Stimulated activated CD4-positive, alpha-beta T cell treated with anti-CD3 and anti-CD28 coated beads, Interleukin-15, amount 100 ng/mL, for 24 hours (primary cell): ENCODE results near the gene STUB1.

ENCODE experiments used
- DNase-seq: peaks from one replicate; pipeline ENCODE4 v3.0.0-alpha.2; 2020

STUB1 gene

DNA sequence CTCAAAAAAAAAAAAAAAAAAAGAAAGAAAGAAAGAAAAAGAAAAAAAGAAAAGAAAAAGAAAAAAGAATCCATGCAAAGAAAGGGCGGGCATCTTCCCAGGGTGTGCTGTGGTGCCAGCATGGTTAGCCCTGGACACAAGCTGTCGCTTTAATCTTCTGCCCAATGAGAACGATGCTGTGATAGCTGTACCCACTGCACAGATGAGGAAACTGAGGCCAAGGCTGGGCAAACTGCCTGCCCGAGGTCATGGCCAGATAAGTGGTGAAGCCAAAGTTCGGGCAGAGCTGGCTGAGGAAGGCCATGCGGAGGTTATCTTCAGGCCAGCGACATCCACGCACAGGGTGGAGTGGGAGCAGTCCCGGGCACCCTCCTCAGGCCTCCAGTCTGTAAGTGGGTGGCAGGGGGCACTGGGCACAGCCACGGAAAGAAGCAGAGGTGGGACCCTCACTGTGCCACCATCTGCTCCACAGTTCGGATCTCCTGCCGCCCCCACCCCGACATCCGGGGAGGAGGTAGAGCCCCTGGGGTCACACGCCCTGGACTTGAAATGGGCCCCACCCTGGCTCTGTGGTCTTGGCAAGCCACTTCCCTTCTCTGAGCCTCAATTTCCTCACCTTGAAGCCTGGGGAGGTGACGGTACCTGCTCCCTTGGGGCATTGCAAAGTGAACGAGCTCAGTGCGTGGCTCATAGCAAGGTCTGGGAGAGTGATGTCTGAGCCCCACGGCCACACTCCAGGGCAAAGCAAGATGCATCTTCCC is 18.9 kb downstream of the STUB1 start:
- DNase-seq, result no peak

DNA sequence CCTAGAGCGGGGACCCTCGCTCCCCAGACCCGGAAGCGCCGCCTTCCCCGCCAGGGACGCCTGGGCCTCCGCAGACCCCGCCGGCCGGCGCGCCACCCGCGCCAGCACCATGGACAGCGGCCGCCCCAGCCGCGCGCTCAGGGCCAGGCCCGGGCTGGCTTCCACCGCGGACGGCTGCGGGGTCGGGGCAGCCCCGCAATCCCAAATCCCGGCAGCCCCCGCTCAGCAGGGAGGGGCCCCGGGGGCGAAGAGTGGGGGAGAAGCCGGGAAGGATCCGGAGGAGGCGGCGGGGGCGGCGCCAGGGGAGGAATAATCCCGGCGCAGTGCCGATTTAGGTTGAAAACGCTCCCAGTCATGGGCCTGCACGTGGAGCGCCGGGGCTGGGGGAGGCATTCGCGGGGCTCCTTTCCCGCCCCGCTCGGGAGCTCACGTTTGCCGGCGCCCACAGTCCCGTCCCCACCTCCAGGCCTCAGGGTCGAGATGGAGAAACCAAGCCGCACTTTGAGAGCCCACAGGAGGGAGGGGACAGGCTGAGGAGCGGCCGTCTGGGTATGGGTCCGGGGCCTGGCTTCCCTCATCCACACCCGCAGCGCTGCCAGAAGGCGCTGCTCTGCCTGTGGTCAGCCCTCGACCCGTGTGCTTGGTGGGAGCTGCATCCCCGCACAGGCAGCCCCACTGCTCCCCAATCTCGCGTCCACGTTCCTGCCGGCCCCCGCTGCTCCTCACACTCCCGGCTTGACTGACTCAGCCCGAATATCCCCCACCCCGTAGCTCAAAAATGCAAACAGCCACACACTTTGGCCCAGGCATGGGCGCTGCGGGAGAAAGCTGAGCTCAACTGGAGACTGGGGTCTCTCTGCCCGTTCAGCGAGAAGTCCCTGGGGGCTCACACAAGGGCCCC is 20.7 kb downstream of the STUB1 start:
- no peak for DNase-seq

DNA sequence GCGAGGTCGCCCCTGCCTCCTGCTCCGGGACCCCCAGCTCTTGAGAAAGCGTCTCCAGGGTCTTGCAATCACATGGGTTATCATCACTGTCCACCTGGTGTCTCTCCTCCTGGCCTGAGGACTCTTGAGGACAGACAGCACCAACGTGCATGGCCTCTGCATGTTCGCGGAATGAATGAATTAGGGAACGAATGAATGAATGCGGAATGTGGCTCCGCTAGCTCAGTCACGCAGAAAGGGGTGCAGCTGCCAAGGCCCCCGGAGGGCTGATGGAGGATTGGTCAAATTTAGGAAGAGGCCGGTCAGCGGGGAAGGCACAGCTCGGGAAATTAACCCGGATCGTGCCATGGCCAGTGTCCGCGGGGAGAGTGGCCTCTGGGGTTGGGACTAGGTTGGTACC is 22.1 kb downstream of the STUB1 start:
- DNase-seq, result no peak

DNA sequence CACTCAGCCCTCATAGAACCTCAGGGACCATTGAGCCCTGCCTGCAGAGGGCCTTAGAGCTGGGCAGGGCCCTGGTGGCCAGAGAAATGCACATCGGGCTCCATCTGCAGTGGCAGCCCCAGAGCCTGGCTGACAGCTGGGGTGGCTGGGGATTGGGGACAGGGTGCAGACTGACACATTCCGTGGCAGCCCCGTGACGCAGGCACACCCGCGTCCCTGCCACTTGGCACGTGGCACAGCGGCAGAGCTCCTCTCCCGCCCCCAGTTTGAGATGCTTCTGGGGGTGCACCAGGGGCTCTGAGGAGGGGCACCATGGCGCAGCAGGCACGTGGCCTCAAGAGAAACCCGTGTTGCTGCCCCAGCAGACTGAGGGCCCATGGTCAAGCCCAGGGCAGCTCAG is 23.2 kb downstream of the STUB1 start:
- no peak for DNase-seq

DNA sequence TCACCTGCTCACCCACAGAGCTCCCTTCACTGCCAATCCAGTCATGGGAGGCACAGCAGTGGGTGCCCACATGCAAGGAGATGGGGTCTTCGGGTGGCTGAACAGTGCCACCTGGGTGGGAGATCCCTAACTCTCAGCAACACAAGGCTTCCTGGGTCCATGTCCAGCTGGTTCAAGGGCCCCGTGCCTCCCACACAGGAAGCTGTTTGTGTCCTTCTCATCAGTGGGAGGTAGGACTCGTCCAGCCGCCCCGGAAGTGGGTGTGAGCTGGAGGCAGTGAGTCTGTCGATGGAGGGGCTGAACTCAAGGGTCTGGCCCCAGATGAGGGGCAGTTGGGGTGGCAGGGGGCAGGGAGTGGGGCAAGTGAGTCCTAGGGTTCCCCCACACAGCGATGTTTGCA is 23.8 kb downstream of the STUB1 start:
- no peak for DNase-seq

DNA sequence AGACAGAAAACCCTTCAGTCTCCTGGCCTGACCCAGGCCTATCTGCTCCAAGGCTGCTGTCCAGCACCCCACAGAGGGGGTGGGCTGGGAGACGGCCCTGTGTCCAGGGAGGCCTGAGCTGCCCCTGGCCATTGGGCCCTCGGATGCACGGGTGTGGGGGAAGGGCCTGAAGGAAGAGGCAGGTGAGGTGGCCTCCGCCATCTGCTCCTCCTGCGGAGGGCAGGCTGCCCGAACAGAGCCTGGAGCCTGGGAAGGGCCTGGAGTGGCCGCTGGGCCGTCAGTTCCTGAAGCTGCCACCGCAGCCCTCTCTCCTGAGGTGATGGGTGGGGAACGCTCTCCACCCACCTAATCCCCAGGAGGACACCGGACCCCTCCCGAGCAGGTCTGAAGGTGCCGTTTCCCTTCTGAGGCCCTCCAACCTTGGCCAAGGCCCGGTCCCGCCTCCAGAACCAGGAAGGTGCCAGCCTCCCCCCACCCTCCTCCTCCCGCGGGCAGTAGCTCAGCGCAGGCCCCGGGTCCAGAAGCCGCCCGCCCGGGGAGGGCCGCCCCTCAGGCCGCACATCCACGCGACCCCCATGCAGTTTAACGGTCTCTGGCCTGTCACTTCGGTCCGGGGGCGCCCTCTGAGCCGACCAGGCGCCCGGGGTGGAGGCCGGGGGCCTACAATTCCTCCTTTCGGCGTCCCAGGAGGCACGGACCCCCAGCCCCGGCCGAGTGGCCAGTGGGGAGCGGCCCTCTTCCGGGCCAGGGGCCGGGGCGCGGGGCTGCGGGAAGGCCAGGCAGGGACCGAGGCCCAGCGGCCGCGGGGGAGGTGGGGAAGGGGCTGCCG is 24.6 kb downstream of the STUB1 start:
- DNase-seq, result no peak

DNA sequence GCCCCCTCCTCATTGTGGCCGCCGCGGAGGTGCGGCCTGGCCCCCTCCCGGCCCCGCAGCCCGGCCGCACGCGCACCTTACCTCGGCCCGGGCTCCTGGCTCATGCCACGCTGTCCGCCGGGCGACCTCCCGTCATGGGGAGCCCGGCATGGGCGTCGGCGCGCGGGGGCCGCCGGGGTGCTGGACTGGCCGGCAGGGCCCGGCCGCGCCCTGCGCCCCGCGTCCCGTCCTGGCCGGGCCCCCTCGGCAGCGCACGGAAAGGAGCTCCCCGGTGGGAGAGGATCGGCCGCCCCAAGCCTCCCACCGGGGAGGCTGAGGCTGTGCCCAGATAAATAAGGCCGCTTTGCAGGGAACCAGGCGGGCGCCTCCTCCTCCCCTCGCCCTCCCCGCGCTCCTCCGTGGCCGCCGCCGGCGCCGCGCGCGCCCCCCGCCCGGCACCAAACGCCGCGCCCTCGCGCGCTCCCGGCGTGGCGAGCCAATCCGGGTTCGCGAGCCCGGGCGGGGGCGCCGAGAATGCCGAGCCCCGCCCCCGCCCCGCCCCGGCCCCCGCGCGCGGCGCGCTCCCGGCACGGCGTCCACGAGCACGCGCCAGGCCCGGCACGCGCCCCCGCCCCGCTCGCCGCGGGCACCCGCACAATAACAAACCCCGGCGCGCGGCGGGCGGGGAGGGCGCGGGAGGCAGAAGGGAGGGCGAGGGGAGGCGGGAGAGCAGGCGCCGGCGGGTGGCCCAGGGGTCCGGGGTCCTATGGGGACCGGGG is 25.4 kb downstream of the STUB1 start, which contains the start of gene FBXL16:
TSS of gene FBXL16 (minus strand) at position 371 of the 758 bp plus-strand sequence. CDS start 8,396 bp downstream, outside the sequence.
- DNase-seq, result no peak

DNA sequence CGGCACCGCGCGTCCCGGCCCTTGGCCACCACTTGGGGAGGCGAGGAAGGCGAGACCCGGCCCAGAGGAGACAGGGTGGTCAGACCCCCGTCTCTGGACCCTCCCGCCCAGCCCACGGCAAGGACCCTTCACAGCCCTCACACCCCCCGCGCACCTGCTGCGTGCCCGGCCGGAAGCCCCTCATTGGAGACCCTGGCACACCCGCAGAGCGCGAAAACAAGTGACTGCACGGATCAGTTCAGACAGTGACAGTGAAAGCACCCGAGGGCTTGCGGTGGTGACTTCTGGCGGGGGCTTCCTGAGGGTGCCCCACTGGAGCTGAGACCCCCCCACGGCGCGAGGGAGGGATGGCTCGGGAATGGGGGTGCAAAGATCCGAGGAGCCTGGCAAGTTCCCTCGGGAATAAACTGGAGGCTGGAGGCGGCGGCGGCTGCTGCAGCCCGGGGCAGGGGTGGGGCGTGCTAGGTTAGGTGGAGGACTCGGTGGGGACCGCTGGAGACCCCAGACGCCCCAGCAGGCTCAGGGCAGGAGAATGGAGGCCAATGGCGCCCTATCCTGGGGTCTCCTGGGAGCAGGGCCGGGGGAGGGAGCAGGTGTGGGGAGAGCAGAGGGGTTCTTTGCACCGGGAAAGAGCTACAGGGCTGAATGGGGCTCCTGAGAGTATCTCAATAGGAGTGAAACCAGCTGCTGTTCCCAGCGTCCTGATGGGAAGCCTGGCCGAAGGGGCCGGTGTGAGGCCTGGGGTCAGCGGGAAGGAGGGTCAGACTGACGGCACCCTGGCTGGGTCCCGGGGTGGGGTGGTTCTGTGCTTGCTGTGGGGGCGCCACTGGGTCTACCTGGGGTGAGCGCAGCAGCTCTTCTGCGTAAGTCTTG is 26.2 kb downstream of the STUB1 start:
- DNase-seq, result no peak

DNA sequence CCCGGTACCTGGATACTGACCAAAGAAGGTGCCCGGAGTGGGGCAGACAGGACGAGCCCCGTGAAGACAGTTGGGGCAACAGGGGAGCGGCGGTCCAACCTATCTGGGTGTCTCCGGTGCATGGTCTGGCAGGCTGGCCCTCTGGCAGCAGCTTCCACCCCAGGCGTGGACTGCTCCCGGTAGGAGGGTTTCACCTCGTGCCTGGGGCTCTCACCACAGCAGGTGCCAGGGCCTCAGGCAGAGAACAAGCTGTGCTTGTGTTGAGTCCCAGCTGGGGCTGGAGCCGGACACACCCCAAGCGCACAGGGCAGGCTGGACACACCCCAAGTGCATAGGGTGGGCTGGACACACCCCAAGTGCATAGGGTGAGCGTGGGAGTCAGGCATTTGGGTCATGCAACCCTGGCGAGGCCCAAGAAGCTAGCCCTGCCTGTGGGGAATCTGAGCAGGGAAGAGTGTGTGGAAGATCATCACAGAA is 26.9 kb downstream of the STUB1 start:
- DNase-seq, result no peak

DNA sequence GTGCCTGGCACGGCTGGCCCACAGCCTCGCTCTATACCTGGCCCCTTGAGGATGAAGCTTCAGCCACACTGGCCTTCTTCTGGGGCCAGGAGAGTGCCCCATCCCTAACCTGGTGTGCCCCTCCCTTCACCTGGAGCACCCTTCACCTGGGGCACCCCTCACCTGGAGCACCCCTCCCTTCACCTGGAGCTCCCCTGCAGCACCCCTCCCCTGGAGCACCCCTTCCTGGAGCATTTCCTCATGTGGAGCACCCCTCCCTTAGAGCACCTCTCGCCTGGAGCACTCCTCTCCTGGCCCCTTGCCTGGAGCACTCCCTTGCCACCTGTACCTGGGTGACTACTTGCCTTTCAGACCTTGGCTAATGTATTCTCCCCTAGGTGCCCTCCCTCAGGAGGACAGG is 27.8 kb downstream of the STUB1 start:
- DNase-seq, result no peak

DNA sequence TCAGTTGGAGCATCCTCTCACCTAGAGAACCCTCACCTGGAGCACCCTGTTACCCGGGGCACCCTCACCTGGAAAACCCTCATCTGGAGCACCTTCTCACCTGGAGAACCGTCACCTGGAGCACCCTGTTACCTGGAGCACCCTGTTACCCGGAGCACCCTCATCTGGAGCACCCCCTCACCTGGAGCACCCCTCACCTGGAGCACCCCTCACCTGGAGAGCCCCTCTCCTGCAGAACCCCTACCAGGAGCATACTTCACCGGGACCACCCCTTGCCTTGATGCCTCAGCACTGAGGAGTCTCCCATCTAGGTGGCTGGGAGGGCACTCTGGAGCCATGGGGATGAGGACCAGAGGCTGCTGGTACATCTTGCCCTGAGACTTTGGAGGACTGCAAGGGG is 28.7 kb downstream of the STUB1 start:
- DNase-seq, result no peak

DNA sequence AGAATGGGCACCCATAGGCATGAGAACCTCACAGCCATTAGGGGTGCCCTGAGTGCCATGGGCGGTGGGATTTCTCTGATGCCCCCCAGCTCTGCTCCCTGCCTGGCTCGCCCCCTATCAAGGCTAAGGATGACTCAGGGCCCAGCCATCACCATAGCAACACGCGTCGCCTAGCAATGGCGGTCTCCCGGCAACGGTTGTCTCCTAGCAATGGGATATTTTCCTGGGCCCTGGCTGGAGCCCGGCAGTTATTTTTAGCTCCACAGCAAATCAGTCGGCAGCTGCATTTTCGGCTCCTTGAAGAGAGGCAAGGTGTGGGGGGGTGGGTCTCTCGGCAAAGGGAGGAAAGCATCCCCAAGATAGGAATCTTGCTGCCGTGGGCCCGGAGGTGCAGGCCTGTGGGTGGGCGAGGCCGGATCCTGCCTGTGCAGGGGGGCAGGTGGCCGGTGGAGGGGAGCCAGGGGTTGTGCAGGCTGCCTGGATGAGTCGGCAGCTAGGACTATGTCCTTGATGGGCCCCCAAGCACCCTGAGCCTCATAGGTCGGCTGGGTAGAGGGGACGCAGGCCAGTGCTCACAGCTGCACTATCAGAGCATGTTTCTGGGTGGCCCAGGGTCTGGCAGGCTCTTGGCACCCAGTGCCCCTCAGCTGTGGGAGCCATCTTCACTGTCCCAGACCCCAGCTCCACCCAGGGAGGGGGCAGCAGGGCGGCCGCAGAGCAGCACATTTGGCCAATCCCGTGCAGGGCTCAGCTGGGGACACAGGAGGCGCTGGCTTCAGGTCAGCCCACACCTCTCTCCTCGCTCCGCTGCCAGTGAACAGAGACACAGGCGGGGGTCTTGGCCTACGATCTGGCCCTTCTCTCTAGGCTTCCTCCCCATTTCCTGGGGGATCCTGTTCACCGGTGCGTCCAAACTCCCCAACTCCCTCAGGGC is 29.6 kb downstream of the STUB1 start:
- DNase-seq, result no peak

DNA sequence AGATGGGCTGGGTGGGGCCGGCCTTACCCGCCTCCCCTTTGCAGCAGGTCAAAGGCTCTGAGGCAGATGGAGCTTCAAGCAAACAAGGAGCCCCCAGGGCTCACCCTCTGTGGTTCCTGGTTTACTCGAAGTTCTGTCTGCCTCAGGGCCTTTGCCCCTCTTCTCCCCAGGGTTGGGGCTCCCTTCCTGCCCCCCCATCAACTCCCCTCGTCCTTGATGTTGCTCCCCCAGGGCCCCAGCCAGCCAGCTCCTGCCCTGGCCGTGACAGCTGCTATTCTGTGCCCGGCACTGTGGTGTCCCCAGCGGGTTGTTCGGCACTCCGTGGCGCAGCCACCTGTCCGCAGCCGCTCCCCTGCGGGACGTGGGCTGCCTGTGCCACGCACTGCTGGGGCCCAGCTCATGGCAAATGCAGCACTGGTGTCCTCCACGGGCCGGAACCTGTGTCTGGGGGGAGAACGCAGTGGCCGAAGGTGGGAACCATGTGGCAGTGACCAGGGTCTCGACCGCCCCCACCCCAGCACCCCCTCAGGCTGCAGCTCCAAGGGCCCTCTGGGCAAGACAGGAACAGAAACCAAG is 30.4 kb downstream of the STUB1 start:
- DNase-seq, result no peak

DNA sequence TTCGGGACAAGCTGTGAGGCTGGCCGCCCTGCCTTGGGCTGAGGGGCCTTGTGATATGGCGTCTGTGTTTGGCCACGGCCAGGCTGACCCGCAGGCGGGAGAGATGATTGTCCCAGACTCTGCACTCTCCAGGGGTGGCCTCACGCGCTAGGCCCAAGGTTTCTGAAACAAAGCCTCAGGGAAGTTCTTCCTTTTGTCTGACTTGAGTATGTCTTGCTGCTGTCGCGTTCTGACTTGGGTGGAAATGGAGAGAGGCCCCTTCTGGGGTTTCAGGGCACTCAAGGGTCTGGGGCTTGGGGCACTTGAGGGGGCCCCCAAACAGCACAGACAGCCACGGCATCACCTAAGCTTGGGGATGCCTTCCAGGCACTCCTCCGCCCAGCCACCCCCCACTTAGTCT is 30.9 kb downstream of the STUB1 start:
- DNase-seq, result no peak

DNA sequence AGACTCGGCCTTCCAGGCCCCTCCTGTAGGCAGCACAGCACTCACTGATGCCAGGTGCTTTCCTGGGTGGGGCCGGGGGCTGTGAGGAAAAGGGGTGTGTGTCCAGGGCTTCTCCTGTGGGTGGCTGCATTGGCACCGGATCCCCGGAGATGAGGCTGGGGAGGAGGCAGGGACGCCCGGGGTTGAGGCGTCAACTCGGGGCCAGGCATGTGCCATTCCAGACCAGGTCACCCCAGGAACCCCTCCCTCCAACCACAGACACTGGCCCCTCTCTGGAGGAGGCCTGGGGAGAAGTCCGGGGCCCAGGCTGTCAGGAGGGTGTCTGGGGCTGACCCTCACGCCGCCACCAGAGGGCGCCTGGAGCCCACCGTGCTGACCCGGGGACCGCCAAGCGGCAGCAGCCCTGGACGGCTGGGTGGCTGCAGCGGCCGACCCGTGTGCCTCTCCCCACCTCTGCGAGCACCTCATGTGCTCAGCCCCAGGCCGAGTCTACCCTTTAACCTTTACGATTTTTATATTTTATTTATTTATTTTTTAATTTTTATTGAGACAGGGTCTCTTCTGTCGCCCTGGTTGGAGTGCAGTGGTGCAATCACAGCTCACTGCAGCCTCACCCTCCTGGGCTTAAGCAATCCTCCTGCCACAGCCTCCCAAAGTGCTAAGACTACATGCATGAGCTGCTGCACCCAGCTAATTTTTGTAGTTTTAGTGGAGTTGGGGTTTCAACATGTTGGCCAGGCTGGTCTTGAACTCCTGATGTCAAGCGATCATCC is 31.5 kb downstream of the STUB1 start:
- peak; percentile 85 for DNase-seq

DNA sequence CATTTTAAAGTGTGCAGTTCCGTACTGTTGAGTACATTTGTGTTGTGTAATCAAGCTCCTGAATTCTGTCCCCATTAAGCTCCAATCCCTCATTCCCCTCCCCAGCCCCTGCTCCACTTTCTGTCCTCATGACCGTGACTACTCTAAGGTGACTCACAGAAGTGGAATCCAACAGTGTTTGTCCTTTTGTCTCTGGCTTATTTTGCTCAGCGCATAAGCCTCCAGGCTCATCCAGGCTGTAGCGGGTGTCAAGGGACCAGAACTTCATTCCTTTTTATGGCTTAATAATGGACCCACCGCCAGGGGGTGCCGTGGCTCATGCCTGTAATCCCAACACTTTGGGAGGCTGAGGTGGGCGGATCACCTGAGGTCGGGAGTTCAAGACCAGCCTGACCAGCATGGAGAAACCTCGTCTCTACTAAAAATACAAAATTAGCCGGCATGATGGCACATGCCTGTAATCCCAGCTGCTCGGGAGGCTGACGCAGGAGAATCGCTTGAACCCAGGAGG is 32.6 kb downstream of the STUB1 start:
- DNase-seq, result peak; percentile 79

DNA sequence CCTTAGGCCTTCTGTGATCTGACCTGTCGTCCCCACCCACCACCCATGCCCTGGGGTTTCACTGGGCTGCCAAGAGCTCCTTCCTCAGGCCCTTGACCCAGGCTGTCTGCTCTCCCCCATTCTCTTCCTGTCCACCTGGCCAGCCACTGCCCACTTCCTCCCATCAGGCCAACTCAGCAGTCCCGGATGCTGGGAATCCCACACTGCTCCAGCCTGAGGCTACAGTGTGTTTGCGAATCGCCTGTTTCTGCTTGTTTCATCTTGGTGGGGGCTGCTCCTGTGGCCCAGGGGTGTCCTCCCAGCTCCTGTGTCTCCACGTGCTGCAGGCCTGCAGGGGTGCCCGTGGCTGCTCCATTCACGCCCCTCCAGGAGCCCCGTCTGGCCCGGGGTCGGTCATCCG is 33.9 kb downstream of the STUB1 start:
- DNase-seq, result no peak
